Measurements from ENCODE around the gene COPG1.
A peak's percentile ranks its signal among the peaks of the same experiment; 100 is the strongest.

Gene COPG1

GRCh38 chr3:129313415-129313664 lies 63.9 kb downstream of the COPG1 start:
- DNase-seq (ENCODE audit: low spot score), result no peak
- Histone ChIP-seq H3K27ac (peak overlapping the region in 1 of 2 donors; percentile 92), H3K4me3 (peak overlapping the region; percentile 78)
- TF ChIP-seq CTCF (IDR thresholded peaks at IDR 0.05), result no peak

GRCh38 chr3:129313665-129314385 lies 64.4 kb downstream of the COPG1 start:
- Histone ChIP-seq H3K4me3 (peak overlapping the region; percentile 78), H3K27ac (peak overlapping the region; percentile 92 to 98)
- DNase-seq (ENCODE audit: low spot score), result no peak
- no peak for TF ChIP-seq CTCF (IDR thresholded peaks at IDR 0.05)

GRCh38 chr3:129314386-129315222 lies 65.2 kb downstream of the COPG1 start:
- peak overlapping the region; percentile 78 for H3K4me3 ChIP-seq
- DNase-seq (ENCODE audit: low spot score), result peak; percentile 96
- H3K27ac ChIP-seq, result peak overlapping the region; percentile 92 to 98
- no peak for TF ChIP-seq CTCF (IDR thresholded peaks at IDR 0.05)

GRCh38 chr3:129315223-129315997 lies 66.0 kb downstream of the COPG1 start:
- no peak for TF ChIP-seq CTCF (IDR thresholded peaks at IDR 0.05)
- DNase-seq (ENCODE audit: low spot score), result no peak
- H3K4me3 ChIP-seq, result peak overlapping the region; percentile 78
- H3K27ac ChIP-seq, result peak overlapping the region; percentile 92 to 98

GRCh38 chr3:129315998-129316247 lies 66.5 kb downstream of the COPG1 start:
- Histone ChIP-seq H3K27ac (peak overlapping the region; percentile 92 to 98), H3K4me3 (peak overlapping the region; percentile 78)
- no peak for TF ChIP-seq CTCF (IDR thresholded peaks at IDR 0.05)
- no peak for DNase-seq (ENCODE audit: low spot score)

GRCh38 chr3:129316248-129317013 lies 67.0 kb downstream of the COPG1 start:
- DNase-seq (ENCODE audit: low spot score), result peak; percentile 91
- peak overlapping the region; percentile 92 to 98 for H3K27ac ChIP-seq
- no peak for TF ChIP-seq CTCF (IDR thresholded peaks at IDR 0.05)
- peak overlapping the region; percentile 78 for H3K4me3 ChIP-seq
